CD4-positive, alpha-beta T cell treated with Interleukin-4 for 1 hour (primary cell): ENCODE data around the gene DNAJC30.

Experiments
- DNase-seq, 2 donors: peaks; one replicate each; pipeline ENCODE4 v3.0.0-alpha.2; 2020 to 2022

Gene DNAJC30

DNA sequence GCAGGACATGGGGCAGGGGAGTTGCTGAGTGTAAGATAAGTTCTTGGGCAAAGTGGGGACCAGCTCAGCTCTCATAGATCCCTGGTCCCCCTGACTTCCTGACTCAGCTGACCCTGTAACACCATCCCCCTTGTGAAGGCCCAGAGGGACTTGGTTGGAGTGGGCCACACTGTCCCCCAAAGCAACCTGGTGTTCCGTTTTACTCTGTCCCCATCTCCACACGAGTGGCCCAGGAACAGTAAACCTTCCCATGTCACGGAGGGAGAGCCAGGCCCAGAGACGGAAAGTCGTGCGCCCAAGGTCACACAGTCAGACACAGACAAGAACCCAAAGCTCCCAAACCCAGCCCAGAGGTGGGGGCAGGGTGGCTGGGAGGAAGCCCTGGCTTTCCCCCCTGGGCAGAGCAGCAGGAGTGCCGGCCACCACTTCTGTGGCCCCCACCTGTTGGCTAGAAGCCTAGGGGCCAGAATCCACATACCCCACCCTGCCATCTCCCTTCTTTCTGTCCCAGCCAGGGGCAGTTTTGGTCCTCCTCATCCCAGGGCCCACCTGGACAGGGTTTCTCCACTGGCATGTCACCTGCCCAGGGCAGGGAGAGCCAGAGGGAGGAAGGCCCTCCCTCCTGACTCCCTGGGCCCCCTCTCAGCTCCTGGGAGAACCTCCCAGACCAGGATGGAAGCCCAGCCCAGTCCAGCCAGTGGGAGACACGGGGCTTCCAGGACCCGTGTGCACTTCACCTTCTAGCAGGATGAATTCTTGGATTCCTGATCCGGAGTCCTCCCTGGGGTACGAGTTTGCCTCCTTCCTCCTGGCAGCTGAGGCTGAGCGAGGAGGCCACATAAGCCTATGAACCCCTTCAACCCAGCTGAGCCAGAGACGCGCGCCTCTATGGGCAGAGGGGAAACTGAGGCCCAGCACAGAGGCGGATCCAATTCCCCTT lies 36.2 kb downstream of the DNAJC30 start:
- no peak for DNase-seq

DNA sequence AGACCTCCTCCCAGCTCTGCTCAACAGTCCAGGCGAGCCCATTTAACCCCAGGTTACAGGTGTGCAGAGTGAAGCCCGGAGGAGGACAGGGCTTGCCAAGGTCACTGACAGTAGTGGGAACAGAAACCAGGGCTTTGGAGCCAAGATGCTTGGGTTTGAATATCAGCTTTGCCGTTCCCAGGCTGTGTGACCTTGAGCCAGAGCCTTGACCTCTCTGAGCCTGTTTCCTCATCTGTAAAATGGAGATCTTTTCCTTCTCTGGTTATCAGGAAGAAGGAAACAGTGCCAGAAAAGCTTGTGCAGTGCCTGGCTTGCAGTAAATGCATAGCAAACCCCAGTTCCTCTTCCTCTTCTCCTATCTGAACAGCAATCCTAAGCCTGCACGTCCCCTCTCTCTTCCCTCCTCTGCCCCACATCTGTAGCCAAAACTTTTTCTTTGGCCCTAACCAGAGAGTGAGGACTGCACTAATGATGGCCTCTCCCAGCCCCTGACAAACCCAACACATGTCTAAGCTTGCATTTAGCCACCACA lies 37.5 kb downstream of the DNAJC30 start:
- no peak for DNase-seq

DNA sequence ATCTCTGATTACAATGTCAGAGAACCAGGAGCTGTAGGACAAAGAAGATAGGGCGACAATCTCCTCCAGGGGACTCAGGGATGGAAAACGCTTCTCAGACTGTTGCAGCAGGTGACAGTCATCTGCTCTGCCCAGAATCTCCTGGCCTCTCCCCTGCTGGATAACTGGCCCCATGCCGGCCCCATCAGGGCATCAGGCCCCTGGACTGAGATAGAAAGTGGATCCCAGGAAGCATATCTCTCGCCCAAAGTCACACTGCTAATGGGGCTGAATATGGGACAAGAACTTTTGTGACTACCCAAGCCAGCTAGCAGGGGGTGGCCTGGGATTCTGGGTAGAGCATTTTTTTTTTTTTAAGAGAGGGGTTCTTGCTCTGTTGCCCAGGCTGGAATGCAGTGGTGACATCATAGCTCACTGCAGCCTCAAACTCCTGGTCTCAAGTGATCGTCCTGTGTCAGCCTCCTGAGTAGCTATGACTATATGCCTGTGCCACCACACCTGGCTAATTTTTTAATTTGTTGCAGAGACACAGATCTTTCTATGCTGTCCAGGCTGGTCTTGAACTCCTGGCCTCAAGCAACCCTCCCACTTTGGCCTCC lies 38.5 kb downstream of the DNAJC30 start:
- DNase-seq, result no peak

DNA sequence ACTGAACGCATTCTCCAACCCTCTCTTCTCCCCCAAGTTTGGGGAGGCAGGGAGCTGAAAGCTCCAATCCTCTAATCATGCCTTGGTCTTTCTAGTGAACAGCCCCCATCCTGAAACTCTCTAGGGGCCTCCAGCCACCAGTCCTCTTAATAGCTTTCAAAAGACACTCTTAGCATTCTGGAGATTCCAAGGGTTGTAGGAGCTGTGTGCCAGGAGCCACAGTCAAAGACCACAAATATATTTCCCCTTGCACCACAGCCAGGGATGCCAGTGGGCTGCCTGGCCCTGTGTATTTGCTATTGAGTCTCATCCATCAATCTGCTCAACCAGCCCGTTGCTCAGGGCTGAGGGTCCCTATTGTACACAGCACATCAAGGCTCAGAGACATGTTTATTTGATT lies 40.4 kb downstream of the DNAJC30 start:
- DNase-seq, result no peak

DNA sequence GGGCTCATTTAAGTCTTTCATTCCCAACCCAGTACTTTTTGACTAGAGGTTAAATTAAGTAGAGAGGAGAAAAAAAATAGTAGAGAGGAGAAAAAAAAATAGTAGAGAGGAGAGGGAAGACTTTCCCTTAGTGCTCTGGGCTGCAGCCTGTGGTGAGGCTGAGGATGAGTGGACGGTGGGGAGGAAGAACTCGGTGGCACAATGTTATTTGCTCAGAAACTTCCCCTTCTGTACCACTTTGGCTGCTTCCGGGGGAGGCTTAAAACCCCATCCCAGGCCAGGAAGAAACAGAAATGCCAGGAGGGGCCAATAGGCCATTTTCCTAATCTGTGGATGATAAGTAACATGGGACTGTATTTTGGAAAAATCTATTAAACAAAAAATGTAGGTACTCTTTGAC lies 44.3 kb downstream of the DNAJC30 start:
- DNase-seq, result no peak

DNA sequence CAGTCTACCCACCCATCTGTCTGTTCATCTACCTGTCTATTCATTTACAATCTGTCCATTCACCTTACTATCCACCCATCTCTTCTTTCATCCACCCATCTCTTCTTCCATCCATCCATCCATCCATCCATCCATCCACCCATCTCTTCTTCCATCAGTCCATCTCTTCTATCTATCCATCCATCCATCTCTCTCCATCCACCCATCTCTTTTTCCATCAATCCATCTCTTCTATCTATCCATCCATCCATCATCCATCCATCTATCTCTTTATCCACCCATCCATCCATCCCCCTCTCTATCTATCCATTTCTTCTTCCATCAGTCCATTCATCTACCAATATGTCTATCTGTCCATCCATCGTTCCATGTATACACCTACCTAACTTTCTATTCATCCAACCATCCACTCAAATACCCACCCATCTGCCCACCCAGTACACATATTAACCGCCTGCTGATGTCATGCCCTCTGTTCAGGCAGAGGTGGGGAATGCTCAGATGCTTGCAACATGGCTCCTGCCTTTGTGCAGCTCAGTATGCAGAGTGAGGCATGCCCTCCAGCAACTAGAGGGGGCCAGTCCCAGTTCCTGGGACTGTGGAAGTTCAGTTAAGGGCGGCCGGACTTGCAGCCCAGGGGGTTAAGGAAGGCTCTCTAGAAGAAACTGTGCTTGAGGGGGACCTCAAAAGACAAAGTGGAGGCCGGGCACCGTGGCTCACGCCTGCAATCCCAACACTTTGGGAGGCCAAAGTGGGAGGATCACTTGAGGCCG lies 47.6 kb downstream of the DNAJC30 start:
- no peak for DNase-seq

DNA sequence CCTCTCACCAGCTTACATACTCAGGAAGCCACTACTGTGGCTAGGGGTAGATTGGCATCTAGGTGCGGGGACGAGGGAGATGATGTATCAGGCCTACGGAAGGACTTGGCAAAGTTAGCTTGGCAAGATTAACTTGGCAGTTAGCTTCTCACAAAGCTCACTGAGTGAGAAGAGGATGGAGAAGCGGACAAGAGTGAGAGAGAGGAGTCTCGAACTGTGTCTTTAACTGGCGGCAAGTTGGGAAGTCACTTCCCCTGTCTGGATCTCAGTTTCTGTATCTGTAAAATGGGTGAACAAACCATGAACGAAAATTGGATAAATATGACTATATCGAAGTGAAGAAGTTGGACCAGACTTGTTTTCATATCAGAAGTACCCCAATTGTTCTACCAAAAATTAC lies 49.4 kb downstream of the DNAJC30 start:
- DNase-seq, result no peak

DNA sequence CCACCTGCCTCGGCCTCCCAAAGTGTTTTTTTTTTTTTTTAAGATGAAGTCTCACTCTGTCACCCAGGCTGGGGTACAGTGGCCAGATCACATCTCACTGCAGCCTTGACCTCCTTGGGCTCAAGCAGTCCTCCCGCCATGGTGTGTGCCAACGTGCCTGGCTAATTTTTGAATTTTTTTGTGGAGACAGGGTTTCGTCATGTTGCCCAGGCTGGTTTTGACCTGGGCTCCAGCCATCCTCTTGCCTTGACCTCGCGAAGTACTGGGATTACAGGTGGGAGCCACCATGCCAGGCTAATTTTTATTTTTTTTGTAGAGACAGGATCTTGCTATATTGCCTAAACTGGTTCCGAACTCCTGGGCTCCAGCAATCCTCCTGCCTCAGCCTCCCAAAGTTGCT lies 49.9 kb downstream of the DNAJC30 start:
- no peak for DNase-seq

DNA sequence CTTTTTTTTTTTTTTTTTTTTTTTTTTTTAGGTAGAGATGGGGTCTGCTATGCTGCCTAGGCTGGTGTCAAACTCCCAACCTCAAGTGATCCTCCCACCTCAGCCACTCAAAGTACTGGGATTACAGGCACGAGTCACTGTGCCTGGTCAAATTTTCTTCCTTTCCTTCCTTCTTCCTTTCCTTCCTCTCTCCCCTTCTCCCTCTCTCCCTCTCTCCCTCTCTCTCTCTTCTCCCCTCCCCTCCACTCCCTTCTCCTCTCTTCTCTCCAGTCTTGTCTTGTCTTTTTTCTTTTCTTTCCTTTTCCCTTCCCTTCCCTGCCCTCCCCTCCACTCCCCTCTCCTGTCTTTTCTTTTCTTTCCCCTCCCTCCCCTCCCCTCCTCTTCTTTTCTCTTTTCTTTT lies 51.7 kb downstream of the DNAJC30 start:
- DNase-seq, result no peak
